ENCODE data around the gene SLC4A5. TPM values are rescaled to one million over a fixed set of nuclear protein-coding genes. Genes with fewer than 3 reads are reported as not detected.

Gene SLC4A5
- total RNA-seq, 1 donor from 2014 or later, result 0.93 TPM

GRCh38 chr2:74375838-74376237 lies 32.6 kb upstream of the SLC4A5 start:
- Mint-ChIP-seq H3K27me3 (no peaks in the 10 kb centered on the region), H3K27ac (no peak overlapping the region), H3K4me3 (no peak overlapping the region), H3K4me1 (peaks cover 13% of the 10 kb centered on the region), H3K36me3 (ENCODE audit: low read depth) (peaks cover 17% of the 10 kb centered on the region), H3K9me3 (no peaks in the 10 kb centered on the region)
- intact Hi-C loops (cut with micrococcal nuclease), result no loop called here
- no peak for DNase-seq

GRCh38 chr2:74374509-74375205 lies 31.4 kb upstream of the SLC4A5 start:
- intact Hi-C loops (cut with micrococcal nuclease), result no loop called here
- Mint-ChIP-seq H3K36me3 (ENCODE audit: low read depth) (peaks cover 26% of the 10 kb centered on the region), H3K27me3 (no peaks in the 10 kb centered on the region), H3K9me3 (no peaks in the 10 kb centered on the region), H3K27ac (no peak overlapping the region), H3K4me1 (peaks cover 5% of the 10 kb centered on the region), H3K4me3 (no peak overlapping the region)
- DNase-seq, result no peak

DNA sequence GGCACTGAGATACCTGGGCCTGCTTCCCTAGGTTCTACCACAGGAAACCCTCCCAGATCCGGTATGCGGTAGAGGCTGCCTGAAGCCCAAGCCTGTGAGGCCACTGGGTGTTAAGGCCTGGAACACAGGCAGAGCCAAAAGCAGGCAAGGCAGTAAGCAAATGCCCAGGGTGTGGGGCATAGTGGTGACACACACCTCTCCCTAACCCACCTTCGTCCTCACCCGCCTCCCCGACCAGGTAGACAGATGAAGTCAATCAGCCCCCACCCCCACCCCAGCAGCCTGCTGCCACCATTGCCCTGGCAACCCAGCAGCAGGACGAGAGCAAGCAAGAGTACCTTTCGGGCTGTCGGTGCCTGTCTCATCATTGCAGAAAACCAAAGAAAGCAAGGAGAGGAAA lies 30.8 kb upstream of the SLC4A5 start:
- intact Hi-C loops (cut with micrococcal nuclease), result no loop called here
- Mint-ChIP-seq H3K4me1 (peaks cover 5% of the 10 kb centered on the region), H3K36me3 (ENCODE audit: low read depth) (peaks cover 30% of the 10 kb centered on the region), H3K4me3 (no peak overlapping the region), H3K27ac (no peak overlapping the region), H3K27me3 (no peaks in the 10 kb centered on the region), H3K9me3 (no peaks in the 10 kb centered on the region)
- no peak for DNase-seq

- DNase-seq, result no peak
- H3K36me3 Mint-ChIP-seq (ENCODE audit: low read depth), result peaks cover 35% of the 10 kb centered on the region
- no peaks in the 10 kb centered on the region for H3K27me3 Mint-ChIP-seq
- H3K4me1 Mint-ChIP-seq, result peaks cover 5% of the 10 kb centered on the region
- intact Hi-C loops (cut with micrococcal nuclease), result no loop called here
- H3K4me3 Mint-ChIP-seq, result no peak overlapping the region
- no peaks in the 10 kb centered on the region for H3K9me3 Mint-ChIP-seq
- no peak overlapping the region for H3K27ac Mint-ChIP-seq
Observed at GRCh38 chr2:74373221-74373676, 30.0 kb upstream of the SLC4A5 start.

GRCh38 chr2:74372674-74373073 lies 29.5 kb upstream of the SLC4A5 start:
- peaks cover 36% of the 10 kb centered on the region for H3K36me3 Mint-ChIP-seq (ENCODE audit: low read depth)

GRCh38 chr2:74371421-74371820 lies 28.2 kb upstream of the SLC4A5 start:
- no peaks in the 10 kb centered on the region for H3K27me3 Mint-ChIP-seq
- H3K4me3 Mint-ChIP-seq, result no peak overlapping the region
- H3K27ac Mint-ChIP-seq, result no peak overlapping the region
- no peak for DNase-seq
- peaks cover 5% of the 10 kb centered on the region for H3K4me1 Mint-ChIP-seq
- intact Hi-C loops (cut with micrococcal nuclease), result no loop called here
- peaks cover 42% of the 10 kb centered on the region for H3K36me3 Mint-ChIP-seq (ENCODE audit: low read depth)
- H3K9me3 Mint-ChIP-seq, result no peaks in the 10 kb centered on the region

More at GRCh38 chr2:74372674-74373073, 29.5 kb upstream of the SLC4A5 start:
- H3K4me3 Mint-ChIP-seq, result no peak overlapping the region
- H3K4me1 Mint-ChIP-seq, result peaks cover 5% of the 10 kb centered on the region
- no peaks in the 10 kb centered on the region for H3K9me3 Mint-ChIP-seq
- no peaks in the 10 kb centered on the region for H3K27me3 Mint-ChIP-seq
- intact Hi-C loops (cut with micrococcal nuclease), result no loop called here
- no peak for DNase-seq
- H3K27ac Mint-ChIP-seq, result no peak overlapping the region

GRCh38 chr2:74369976-74370375 lies 26.8 kb upstream of the SLC4A5 start:
- intact Hi-C loops (cut with micrococcal nuclease), result no loop called here
- no peak for DNase-seq
- Mint-ChIP-seq H3K27ac (no peak overlapping the region), H3K36me3 (ENCODE audit: low read depth) (peaks cover 50% of the 10 kb centered on the region), H3K4me1 (peaks cover 4% of the 10 kb centered on the region), H3K4me3 (no peak overlapping the region), H3K9me3 (no peaks in the 10 kb centered on the region), H3K27me3 (no peaks in the 10 kb centered on the region)

DNA sequence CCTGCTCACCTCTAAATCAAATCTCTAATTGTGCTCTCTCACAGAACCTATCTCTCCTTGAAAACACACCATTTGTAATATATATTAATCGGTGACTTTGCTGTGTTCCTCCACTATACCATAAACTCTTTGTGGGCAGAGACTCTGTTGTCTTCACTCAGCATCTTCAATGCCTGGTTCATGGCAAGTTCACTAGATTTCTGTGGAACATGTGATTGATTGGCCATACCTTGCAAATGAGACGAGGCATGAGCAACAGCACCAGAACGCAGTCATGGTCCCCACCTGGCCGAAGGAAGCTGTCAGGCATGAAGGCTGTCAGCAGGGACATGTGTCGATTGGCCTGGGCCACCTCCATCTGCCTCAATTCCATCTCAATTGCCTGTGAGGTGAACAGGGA lies 25.3 kb upstream of the SLC4A5 start:
- no peak for DNase-seq
- Mint-ChIP-seq H3K27me3 (no peaks in the 10 kb centered on the region), H3K27ac (no peak overlapping the region), H3K4me3 (no peak overlapping the region), H3K36me3 (ENCODE audit: low read depth) (peaks cover 57% of the 10 kb centered on the region), H3K4me1 (peaks cover 2% of the 10 kb centered on the region), H3K9me3 (no peaks in the 10 kb centered on the region)
- intact Hi-C loops (cut with micrococcal nuclease), result no loop called here

- Mint-ChIP-seq H3K4me1 (no peaks in the 10 kb centered on the region), H3K27me3 (no peaks in the 10 kb centered on the region), H3K9me3 (no peaks in the 10 kb centered on the region), H3K36me3 (ENCODE audit: low read depth) (peaks cover 58% of the 10 kb centered on the region), H3K4me3 (no peak overlapping the region), H3K27ac (no peak overlapping the region)
- no peak for DNase-seq
- intact Hi-C loops (cut with micrococcal nuclease), result no loop called here
Observed at GRCh38 chr2:74367789-74368188, 24.6 kb upstream of the SLC4A5 start.

- H3K4me3 Mint-ChIP-seq, result no peak overlapping the region
Observed at GRCh38 chr2:74366036-74366435, 22.8 kb upstream of the SLC4A5 start.

DNA sequence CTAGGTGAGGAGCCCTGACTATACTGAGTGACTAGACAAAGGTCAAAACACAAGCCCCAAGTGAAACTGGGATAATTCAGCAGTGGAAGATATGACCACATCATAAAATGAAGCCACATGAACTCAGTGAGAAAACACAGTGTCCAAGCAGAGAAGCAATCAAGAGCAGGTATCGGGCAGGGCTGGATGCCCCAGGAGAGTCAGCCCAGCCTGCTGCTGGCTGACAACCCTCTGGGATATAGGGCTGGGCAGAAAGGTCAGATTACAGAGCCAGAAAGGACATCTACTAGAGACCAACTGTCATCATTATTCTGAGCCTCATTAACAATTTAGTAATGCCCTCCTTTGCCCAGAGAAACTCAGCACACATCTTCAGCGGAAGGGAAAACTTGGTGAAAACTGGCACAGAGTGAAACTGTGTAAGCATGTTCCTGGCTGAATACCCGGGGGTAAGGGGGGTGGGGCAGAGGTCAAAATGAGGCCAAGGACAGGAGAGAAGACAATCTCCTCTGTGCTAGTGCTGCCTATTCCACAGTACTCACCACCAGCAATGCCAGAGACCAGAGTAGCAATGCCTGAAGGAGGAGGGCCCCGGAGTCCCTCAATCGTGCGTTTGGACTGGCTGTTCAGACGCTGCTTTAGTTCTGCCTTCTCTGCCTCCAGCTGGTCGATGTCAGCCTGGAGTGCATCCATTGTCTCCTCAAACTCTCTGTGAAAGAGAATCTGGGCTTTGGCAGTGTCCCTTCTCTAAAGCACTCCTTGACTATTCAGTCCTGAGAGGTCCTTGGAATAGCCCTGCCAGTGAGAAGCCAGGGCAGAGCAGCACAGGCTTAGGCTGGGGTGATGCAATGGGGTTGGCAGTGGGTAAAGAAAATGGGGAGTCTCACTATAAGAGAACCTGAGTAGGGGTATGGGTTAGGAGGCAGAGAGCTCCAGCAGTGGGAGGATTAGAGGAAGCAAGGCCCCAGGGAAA lies 21.6 kb upstream of the SLC4A5 start:
- Mint-ChIP-seq H3K4me3 (no peak overlapping the region), H3K4me1 (no peaks in the 10 kb centered on the region), H3K9me3 (no peaks in the 10 kb centered on the region), H3K36me3 (ENCODE audit: low read depth) (peaks cover 62% of the 10 kb centered on the region), H3K27ac (peak overlapping the region; percentile 12), H3K27me3 (no peaks in the 10 kb centered on the region)
- intact Hi-C loops (cut with micrococcal nuclease), result no loop called here
- DNase-seq, result no peak

More at GRCh38 chr2:74366036-74366435, 22.8 kb upstream of the SLC4A5 start:
- Mint-ChIP-seq H3K4me1 (no peaks in the 10 kb centered on the region), H3K9me3 (no peaks in the 10 kb centered on the region), H3K27me3 (no peaks in the 10 kb centered on the region), H3K27ac (no peak overlapping the region), H3K36me3 (ENCODE audit: low read depth) (peaks cover 69% of the 10 kb centered on the region)
- intact Hi-C loops (cut with micrococcal nuclease), result no loop called here
- DNase-seq, result no peak

DNA sequence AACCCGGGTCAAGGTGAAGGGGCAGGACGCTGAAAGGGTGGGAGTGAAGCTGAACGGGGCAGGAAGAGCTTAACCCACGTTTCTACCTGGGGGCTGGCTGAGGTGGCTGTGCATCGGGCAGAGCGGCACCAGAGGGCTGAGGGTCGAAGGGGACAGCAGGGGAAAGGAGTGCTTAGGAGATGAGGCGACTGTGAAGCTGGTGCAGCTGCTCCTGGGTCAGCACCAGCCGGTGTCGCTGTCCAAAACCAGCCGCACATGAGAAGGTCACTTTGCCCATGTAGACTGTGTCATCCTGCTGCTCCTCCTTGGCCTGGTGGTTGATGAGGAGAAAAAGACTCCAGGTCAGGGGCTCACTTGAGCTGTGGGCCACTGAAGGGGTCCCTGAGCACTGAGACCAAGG lies 18.1 kb upstream of the SLC4A5 start:
- H3K4me3 Mint-ChIP-seq, result no peak overlapping the region
- peaks cover 44% of the 10 kb centered on the region for H3K36me3 Mint-ChIP-seq (ENCODE audit: low read depth)
- no peaks in the 10 kb centered on the region for H3K9me3 Mint-ChIP-seq
- no peaks in the 10 kb centered on the region for H3K4me1 Mint-ChIP-seq
- no peak overlapping the region for H3K27ac Mint-ChIP-seq
- DNase-seq, result no peak
- no peaks in the 10 kb centered on the region for H3K27me3 Mint-ChIP-seq
- intact Hi-C loops (cut with micrococcal nuclease), result no loop called here

DNA sequence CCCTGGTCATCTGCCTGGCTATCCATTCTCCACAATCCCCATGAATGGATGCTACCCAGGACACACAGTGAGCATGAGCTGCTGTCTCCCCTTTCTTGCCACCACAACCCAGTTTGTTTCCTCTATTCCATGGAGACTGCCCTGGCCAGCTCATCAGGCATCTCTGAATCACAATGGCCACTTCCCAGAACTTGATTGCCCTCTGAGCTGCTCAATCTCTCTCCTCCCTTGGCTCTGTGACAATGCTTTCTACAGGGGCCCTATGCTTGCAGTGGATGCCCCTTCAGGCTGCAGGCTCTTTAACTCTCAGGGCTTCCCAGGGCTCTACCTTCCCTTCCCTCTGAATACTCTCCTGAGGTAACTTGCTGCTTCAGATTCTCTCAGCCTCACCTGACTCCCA lies 14.4 kb upstream of the SLC4A5 start:
- H3K9me3 Mint-ChIP-seq, result no peaks in the 10 kb centered on the region
- no peak for DNase-seq
- H3K27me3 Mint-ChIP-seq, result no peaks in the 10 kb centered on the region
- intact Hi-C loops (cut with micrococcal nuclease), result no loop called here
- no peak overlapping the region for H3K27ac Mint-ChIP-seq
- no peaks in the 10 kb centered on the region for H3K4me1 Mint-ChIP-seq
- no peak overlapping the region for H3K4me3 Mint-ChIP-seq
- peaks cover 24% of the 10 kb centered on the region for H3K36me3 Mint-ChIP-seq (ENCODE audit: low read depth)

DNA sequence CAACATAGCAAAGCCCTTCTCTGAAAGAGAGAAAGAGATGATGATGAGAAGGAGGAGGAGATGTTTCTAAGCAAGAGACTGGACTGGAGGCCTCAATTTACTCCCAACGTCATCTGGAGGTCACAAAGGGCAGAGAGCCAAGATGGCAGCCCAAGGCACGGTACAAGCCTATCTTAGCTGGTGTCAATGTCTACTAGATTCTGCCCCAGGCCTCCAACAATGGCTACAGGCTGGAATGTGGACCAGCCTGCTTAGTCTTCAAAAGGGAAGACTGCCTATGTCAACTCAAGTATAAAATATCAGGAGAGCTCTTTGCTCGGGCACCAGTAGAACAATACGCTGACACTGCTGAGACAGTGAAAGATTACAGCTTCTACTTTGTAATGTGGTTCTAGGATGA lies 6.7 kb upstream of the SLC4A5 start:
- DNase-seq, result no peak
- H3K27ac Mint-ChIP-seq, result no peak overlapping the region
- no peaks in the 10 kb centered on the region for H3K36me3 Mint-ChIP-seq (ENCODE audit: low read depth)
- intact Hi-C loops (cut with micrococcal nuclease), result no loop called here
- H3K9me3 Mint-ChIP-seq, result no peaks in the 10 kb centered on the region
- no peaks in the 10 kb centered on the region for H3K4me1 Mint-ChIP-seq
- H3K27me3 Mint-ChIP-seq, result no peaks in the 10 kb centered on the region
- H3K4me3 Mint-ChIP-seq, result no peak overlapping the region

All from activated CD4-positive, alpha-beta T cell treated with anti-CD3 and anti-CD28 coated beads, Interleukin-2, amount 10 ng/mL, durations not matched to agents 24 days and 14 days (primary cell).